Testis (tissue), 3 donors: ENCODE measurements around the gene THADA. TPM values are rescaled to one million over a fixed set of nuclear protein-coding genes. Genes with fewer than 3 reads are reported as not detected.
A peak's percentile ranks its signal among the peaks of the same experiment; 100 is the strongest.

Source experiments
- DNase-seq: peaks from one replicate; pipeline ENCODE4 v3.0.0-alpha.2; 2019
- H3K27ac ChIP-seq, 2 donors: fragments of 200-600 bp; sonication (generic); one replicate each; pipeline ENCODE4 v1.5.1; 2019
- H3K27me3 ChIP-seq: fragments of 200-600 bp; sonication (generic); one replicate; pipeline ENCODE4 v1.5.1; 2019
- H3K36me3 ChIP-seq: fragments of 200-600 bp; sonication (generic); one replicate; pipeline ENCODE4 v1.5.1; 2017; ENCODE audit warnings: low read depth; ENCODE audit errors: missing control alignments
- H3K4me1 ChIP-seq: fragments of 200-600 bp; sonication (generic); one replicate; pipeline ENCODE4 v1.5.1; 2019
- H3K4me3 ChIP-seq, 2 donors: fragments of 200-600 bp; sonication (generic); one replicate each; pipeline ENCODE4 v1.5.1; 2017 to 2019
- H3K9me3 ChIP-seq: fragments of 200-600 bp; sonication (generic); one replicate; pipeline ENCODE4 v1.5.1; 2017
- POLR2A ChIP-seq: fragments of 450-650 bp; IDR thresholded peaks from one replicate; pipeline ENCODE4 v1.6.1; 2017; ENCODE audit warnings: antibody characterized with exemption, mild to moderate bottlenecking, moderate library complexity
- WGBS, 2 donors: methylation state at CpG; one replicate each; pipeline ENCODE4 v1.1.5; 2018; 5-methylcytosine and 5-hydroxymethylcytosine counted together
- intact Hi-C: fragments of 100-400 bp; cut with DNase I; formaldehyde crosslinking; loops from one replicate; pipeline ENCODE4 v1.15.1; 2023; ENCODE audit warnings: low total_unique reads
- polyA plus RNA-seq: library from polyadenylated mRNA; stranded (reverse); fragments of 350-450 nt; fragmentation: Illumina TruSeq; extraction: RNeasy Lipid Tissue Mini Kit (QIAGEN cat#74804); gene quantifications from one replicate; pipeline ENCODE4 v1.2.3, GENCODE V29; 2014; ENCODE audit warnings: low read depth, low replicate concordance; ENCODE audit not compliant: insufficient read depth
- total RNA-seq, 2 donors: library from RNA; depleted of rRNA; stranded (reverse); fragments of >200 nt; gene quantifications; one replicate each; pipeline ENCODE4 v1.2.3, GENCODE V29; 2016
- TF ChIP-seq, protein P1 (sequence below), 3 experiments: fragments of 450-650 bp in 2 of 3; fragments of 200-600 bp in 1 of 3; sonication (generic) in 1 of 3; IDR thresholded peaks; one replicate each; pipeline ENCODE4 v1.5.1; 2016 to 2019; ENCODE audit warnings: antibody characterized with exemption in 3 of 3, mild to moderate bottlenecking in 2 of 3, moderate library complexity in 1 of 3

Gene THADA
- total and polyA plus RNA-seq, 3 donors from 2014 or later = 29.5 to 43.9 (median 39.5) TPM

DNA sequence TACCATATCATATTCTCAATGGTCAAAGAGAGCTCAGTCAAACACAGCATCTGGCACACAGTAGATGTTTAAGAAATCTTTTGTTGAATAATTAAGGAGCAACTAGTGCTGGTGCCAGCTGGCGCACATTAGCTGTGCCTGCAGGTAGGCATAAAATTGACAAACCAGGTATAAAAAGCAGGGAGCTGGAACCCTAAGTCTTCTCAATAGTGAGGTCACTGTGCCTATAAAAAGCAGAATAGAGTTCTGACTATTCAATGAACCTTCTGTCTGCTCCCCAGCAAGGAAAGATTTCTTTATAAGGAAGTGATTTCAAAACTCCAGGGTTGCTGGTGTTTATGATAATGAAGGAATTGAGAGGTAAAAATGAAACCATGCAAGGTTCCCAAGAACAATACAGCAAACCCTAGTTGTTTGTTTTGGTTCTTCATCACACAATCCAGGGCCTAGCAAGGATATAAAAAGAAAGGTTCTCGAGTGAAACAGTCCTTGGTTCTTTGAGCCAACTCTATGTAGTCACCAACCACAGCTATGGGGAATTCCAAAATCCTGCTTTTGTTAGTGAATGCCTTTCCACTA lies 76.1 kb downstream of the THADA start:
- intact Hi-C loops = no loop called here
- peaks cover 51% of the 10 kb centered on the region for H3K4me1 ChIP-seq

DNA sequence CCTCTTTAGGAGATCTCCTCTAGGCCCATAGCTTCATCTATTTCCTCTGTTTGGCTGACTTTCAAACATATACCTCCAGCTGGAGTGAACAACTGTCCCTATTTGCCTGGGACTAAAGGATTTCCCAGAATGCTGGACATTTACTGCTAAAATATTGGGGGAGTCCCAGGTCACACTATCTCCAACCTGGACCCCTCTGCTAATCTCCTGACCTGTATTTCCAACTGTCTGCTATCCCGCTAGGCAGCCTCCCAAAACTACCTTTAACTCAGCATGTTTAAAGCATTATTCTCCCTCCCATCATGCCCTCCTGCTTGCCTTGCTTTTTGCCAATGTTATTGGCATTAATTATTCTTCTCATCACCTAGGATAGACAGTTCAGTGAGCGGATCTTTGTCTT lies 77.1 kb downstream of the THADA start:
- WGBS, 2 donors = 72 to 81% methylated on average over 2 of the region's 2 CpGs
- Histone ChIP-seq H3K27me3 (no peaks in the 10 kb centered on the region), H3K4me1 (peaks cover 41% of the 10 kb centered on the region), H3K4me3 (no peak overlapping the region), H3K9me3 (no peaks in the 10 kb centered on the region), H3K36me3 (no peaks in the 10 kb centered on the region), H3K27ac (peak overlapping the region; percentile 42 to 84)
- TF ChIP-seq, protein P1, sequence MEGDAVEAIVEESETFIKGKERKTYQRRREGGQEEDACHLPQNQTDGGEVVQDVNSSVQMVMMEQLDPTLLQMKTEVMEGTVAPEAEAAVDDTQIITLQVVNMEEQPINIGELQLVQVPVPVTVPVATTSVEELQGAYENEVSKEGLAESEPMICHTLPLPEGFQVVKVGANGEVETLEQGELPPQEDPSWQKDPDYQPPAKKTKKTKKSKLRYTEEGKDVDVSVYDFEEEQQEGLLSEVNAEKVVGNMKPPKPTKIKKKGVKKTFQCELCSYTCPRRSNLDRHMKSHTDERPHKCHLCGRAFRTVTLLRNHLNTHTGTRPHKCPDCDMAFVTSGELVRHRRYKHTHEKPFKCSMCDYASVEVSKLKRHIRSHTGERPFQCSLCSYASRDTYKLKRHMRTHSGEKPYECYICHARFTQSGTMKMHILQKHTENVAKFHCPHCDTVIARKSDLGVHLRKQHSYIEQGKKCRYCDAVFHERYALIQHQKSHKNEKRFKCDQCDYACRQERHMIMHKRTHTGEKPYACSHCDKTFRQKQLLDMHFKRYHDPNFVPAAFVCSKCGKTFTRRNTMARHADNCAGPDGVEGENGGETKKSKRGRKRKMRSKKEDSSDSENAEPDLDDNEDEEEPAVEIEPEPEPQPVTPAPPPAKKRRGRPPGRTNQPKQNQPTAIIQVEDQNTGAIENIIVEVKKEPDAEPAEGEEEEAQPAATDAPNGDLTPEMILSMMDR (IDR thresholded peaks at IDR 0.05) = no peak
- no peak for TF ChIP-seq POLR2A
- intact Hi-C loops = no loop called here
- no peak for DNase-seq

More for the DNA sequence above, 76.1 kb downstream of the THADA start:
- Histone ChIP-seq H3K27me3 (no peaks in the 10 kb centered on the region), H3K27ac (peak overlapping the region; percentile 42 to 84), H3K4me3 (no peak overlapping the region), H3K36me3 (no peaks in the 10 kb centered on the region), H3K9me3 (no peaks in the 10 kb centered on the region)
- WGBS, 2 donors = 58 to 60% methylated on average over 2 of the region's 2 CpGs
- no peak for DNase-seq
- no peak for TF ChIP-seq POLR2A
- TF ChIP-seq, protein P1 (IDR thresholded peaks at IDR 0.05) = no peak

DNA sequence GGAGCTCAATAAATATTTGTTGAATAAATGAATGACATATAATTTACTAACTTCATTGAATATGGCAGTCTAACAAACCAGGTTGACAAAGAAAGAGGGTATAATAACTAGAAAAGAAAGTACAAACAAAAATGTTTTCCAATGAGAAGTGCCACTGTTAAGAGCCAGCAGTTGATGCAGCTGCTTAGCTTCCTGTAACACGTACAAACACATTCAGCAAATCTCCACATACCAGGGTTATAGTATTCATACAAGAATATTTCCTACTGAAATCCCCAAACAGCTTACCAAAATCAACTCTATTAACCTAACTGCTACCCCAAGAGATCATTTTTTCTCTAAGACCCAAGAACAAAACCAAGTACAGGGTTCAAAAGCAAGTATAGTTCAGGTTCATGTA lies 77.7 kb downstream of the THADA start:
- intact Hi-C loops = no loop called here
- TF ChIP-seq, protein P1 (IDR thresholded peaks at IDR 0.05) = no peak
- TF ChIP-seq POLR2A = no peak
- no peaks in the 10 kb centered on the region for H3K36me3 ChIP-seq
- no peaks in the 10 kb centered on the region for H3K9me3 ChIP-seq
- 22 to 31% methylated on average over 1 of the region's 1 CpG for WGBS, 2 donors
- DNase-seq = no peak
- no peaks in the 10 kb centered on the region for H3K27me3 ChIP-seq
- H3K27ac ChIP-seq = peak overlapping the region; percentile 21 to 84
- no peak overlapping the region for H3K4me3 ChIP-seq
- peaks cover 40% of the 10 kb centered on the region for H3K4me1 ChIP-seq

DNA sequence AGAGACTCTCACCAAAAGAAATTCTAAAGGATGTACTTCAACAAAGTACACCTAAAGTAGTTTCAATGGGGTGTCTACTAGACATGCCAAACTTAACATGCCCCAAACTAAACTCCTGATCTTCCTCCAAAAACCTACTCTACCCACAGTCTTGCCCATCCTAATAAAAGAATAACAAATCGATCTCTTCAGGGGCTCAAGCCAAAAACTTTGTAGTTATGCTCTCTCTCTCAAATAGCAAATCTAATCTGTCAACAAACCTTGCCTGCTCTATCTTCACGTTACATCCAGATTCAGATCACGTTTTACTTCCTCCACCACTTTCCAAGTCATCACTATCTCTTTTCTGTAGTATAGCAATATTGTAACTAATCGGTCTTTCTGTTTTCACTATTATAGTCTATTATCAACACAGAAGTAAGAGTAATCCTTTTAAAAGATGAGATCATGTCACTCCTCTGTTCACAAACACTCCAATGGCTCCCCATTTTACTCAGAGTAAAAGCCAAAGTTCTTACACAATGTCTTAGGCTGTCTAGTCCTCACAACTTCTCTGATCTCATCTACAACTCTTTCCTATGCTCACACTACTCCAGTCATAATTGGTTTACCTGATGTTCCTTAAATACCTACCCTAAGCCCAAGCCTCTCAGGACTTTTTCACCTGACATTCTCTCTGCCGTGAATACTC lies 79.9 kb downstream of the THADA start:
- Histone ChIP-seq H3K27me3 (no peaks in the 10 kb centered on the region), H3K4me3 (no peak overlapping the region), H3K27ac (peak overlapping the region; percentile 21 to 84), H3K4me1 (peaks cover 47% of the 10 kb centered on the region), H3K36me3 (no peaks in the 10 kb centered on the region), H3K9me3 (no peaks in the 10 kb centered on the region)
- intact Hi-C loops = no loop called here
- WGBS, 2 donors = 65 to 78% methylated on average over 5 of the region's 5 CpGs
- TF ChIP-seq POLR2A = no peak
- TF ChIP-seq, protein P1 (IDR thresholded peaks at IDR 0.05) = no peak
- no peak for DNase-seq
